Measurements from ENCODE around the gene RETREG3. TPM values are rescaled to one million over a fixed set of nuclear protein-coding genes. Genes with fewer than 3 reads are reported as not detected.
"Not testable (repeated sequence)": the region's sequence is repeated elsewhere in the genome, so short reads cannot be mapped to it uniquely, and the experiment has no call there.

The RETREG3 gene
- 10 to 100 TPM; 46.1 to 65.3 (median 56.0) TPM for polyA plus RNA-seq (ENCODE audit: insufficient read depth in 1 of 5, insufficient read length in 5 of 5, low replicate concordance in 1 of 5)
- long read RNA-seq, donor 1, transcript RETREG3-205 (8 exons, 1,632 nt): minor isoform, 5 of 17 reads
- long read RNA-seq, donor 1, transcript RETREG3-201 (9 exons, 3,759 nt): major isoform, 11 of 17 reads
- long read RNA-seq, donor 1, partial matches to known transcripts: 0 of 17 reads
- long read RNA-seq, donor 1, other reads (novel, unspliced or antisense): 0 of 17 reads
- long read RNA-seq, donor 2, partial matches to known transcripts: 0 of 7 reads
- long read RNA-seq, donor 2, other reads (novel, unspliced or antisense): 0 of 7 reads
- long read RNA-seq, donor 3, partial matches to known transcripts: 46 of 51 reads
- long read RNA-seq, donor 3, other reads (novel, unspliced or antisense): 0 of 51 reads
- long read RNA-seq, donor 4, transcript RETREG3-205 (8 exons, 1,632 nt): major isoform, 5 of 10 reads
- long read RNA-seq, donor 4, transcript RETREG3-201 (9 exons, 3,759 nt): major isoform, 5 of 10 reads
- long read RNA-seq, donor 4, partial matches to known transcripts: 0 of 10 reads
- long read RNA-seq, donor 4, other reads (novel, unspliced or antisense): 0 of 10 reads
- long read RNA-seq, donor 5, partial matches to known transcripts: 0 of 2 reads
- long read RNA-seq, donor 5, other reads (novel, unspliced or antisense): 0 of 2 reads
- long read RNA-seq, donor 6, transcript RETREG3-201 (9 exons, 3,759 nt): major isoform, 7 of 12 reads
- long read RNA-seq, donor 6, partial matches to known transcripts: 0 of 12 reads
- long read RNA-seq, donor 6, other reads (novel, unspliced or antisense): 0 of 12 reads
- long read RNA-seq, donor 7, transcript RETREG3-201 (9 exons, 3,759 nt): major isoform, 5 of 27 reads
- long read RNA-seq, donor 7, partial matches to known transcripts: 13 of 27 reads
- long read RNA-seq, donor 7, other reads (novel, unspliced or antisense): 8 of 27 reads
- long read RNA-seq, donor 8, partial matches to known transcripts: 0 of 2 reads
- long read RNA-seq, donor 8, other reads (novel, unspliced or antisense): 0 of 2 reads

GRCh38 chr17:42609182-42609813, at the start of gene RETREG3, which contains the start of gene TUBG1:
Gene RETREG3, minus strand, starts transcription at chr17:42609374. Its CDS starts 50 bp downstream, at chr17:42609324.
Gene TUBG1, plus strand, starts transcription at chr17:42609683. Its CDS starts 55 bp downstream, at chr17:42609738.
- peak; percentile 100 for DNase-seq

DNA sequence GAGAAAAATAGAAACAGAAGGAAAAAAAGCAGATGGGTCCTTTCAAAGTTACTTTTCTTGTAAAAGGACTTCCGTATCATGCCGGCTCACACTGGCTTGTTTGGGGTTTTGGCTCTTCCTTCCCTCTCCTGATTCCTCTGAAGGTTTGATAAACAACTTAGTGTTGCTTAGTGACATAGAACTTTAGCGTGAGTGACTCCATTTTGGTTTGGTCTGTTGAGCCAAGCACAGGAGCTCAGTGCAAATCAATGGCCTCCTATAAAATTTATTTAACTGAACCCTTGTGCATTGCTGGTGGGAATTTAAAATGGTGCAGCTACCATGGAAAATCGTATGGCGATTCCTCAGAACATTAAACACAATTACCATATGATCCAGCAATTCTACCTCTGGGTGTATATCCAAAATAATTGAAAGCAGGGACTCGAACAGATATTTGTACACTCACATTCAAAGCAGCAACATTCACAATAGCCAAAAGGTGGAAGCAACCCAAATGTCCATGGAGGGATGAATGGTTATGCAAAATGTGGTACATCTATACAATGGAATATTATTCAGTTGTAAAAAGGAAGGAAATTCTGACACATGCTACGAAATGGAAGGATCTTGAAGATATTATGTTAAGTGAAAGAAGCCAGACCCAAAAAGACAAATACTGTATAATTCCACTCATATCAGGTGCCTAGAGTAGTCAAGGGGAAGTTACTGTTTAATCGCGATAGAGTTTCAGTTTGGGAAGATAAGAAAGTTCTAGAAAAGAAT, 48.8 kb upstream of the RETREG3 start:
- DNase-seq: no peak

DNA sequence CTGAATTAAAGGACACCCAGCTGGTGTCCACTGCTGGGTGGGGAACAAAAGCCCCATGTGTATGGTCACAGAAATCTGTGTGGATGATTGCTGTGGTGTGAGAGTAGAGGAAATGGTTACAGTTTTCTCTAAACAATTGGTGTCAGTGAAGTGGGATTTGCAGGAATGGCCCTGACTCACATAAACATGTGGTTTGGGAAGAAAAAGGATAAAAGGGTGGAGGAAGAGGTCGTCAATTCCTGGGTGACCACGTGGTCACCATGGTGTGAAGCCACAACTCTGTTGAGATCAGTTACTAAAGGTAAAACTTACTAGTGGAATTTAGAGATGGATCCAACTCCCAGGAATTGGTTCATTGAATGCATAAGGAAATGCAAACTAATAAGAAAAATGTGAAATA, 46.4 kb upstream of the RETREG3 start:
- no peak for DNase-seq

DNA sequence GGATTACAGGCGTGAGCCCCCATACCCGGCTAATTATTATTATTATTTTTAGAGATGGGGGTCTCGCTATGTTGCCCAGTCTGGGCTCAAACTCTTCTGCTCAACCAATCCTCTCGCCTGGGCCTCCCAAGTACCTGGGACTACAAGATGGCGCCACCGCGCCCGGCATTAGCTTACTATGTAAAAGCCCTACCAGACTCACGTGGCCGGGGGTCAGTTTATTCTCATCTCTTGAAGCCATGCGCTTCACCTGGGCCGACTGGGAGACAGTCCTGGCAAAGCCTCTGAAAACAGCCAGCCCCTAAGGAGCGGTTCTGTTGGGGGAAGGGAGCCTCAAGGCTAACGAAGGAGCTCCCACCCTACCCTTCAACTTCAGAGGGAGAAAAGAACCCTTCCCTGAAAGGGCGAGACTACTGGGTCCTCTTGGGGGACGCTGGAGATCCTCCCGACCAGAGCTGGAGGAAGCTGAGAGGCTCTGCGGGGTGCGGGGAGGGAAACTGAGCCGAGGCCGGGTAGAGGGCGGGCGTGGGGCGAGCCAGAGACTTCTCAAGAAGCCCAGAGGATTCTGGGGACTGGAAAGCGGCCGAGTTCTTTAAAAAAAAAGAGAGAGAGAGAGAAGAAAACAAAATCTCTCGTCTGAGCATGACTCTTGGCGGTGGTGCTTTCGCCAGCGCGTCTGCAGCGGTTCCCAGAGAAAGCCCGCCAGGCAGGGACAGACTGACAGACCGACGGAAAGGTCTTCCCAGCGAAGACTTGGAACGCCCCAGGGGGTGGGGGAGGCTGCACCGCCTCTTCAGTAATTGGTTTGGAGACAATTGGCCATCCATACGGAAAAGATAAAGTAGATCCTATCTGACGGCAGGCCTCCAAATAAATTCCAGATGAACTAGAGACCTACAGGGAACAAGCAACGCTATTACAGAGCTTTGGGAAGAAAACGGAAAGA, 44.3 kb upstream of the RETREG3 start:
- DNase-seq: peak; percentile 77 to 86

- DNase-seq: no peak
Observed at GRCh38 chr17:42651392-42651791, 42.2 kb upstream of the RETREG3 start.

GRCh38 chr17:42647778-42648177, 38.6 kb upstream of the RETREG3 start:
- DNase-seq: no peak

DNA sequence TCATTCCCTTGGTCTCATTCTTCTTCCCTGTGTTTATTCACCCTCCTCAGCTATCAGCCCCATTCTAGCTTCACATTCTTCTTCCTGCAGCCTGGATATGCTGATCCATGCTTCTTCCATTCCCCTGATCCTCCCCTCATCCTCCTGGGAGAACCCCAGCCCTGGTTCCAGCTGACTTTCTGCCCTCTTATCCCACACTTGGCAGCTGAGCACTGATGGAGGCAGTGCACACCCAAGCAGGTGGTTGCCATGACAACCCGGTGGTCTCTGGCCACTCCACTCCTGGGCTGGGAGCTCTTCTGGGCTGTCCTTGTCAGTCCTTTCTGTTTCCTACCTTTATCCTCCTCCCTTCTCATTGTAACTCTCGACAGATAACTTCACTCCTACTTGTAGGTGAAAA, 33.2 kb upstream of the RETREG3 start:
- DNase-seq: no peak

DNA sequence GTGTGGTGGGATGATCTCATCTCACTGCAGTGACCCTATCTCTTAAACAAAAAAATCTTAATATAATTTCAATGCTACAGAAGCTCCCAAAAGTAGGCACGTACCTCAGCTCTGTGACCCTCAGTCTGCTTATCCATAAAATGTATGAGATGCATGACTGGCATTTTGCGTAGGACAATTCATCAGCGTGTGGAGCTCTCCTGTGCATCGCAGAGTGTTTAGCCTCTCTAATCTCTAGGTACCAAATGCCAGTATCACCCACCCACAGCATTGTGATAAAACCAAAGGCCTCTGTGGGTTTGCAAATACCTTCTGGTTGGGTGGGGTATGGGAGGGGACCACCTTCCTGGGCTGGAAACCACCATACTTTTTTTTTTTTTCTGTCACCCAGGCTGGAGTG, 30.9 kb upstream of the RETREG3 start:
- no peak for DNase-seq

GRCh38 chr17:42639525-42640113, 30.4 kb upstream of the RETREG3 start:
- no peak for DNase-seq

DNA sequence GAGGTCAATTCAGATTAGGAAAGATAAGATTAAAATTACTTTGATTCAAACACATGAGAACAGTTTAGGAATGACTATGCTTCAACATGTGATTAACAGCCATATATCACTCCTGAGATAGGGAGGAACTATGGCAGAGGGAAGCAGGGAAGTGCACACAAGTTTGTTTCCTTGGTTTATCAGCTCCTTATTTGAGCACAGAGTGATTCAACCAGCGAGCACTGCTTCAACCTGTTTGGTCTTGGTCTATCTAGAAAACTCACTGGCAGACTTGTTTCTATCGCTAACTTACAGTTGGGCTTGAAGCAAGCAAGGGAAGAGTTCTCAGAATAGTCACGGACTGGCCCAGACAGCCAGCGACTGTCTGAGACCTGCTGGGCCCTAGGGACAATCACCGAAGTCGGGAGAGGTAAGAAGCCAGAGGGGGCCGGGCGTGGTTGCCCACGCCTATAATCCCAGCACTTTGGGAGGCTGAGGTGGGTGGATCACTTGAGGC, 23.8 kb upstream of the RETREG3 start:
- DNase-seq: no peak

DNA sequence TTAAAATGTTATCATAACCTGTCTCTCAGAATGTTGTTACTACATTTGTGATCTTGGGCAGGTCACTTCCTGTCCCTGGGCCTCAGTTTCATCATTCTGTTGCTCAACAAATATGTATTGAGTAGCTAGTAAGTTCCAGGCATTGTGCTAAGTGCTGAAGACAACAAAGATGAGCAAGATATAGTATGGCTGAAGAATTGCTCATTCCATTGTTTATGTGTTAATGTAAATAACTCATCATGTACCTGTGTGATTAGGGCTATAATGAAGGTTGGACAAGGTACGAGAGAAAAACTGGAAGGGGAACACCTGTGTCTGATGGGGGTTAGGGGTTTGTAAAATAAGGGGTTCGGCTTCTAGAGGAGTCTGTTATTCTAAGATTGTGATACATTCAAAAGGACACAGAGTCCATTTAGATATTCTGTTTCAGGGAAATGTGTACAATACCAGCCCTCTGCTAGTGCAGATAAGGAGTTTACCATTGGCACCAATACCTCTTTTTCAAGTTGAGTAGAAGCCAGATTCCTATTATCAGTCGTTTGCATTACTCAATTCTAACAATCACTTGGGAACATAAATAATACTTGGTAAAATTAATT, 20.3 kb upstream of the RETREG3 start:
- no peak for DNase-seq

- not testable (repeated sequence) for DNase-seq
Observed at GRCh38 chr17:42627032-42627764, 18.0 kb upstream of the RETREG3 start.

DNA sequence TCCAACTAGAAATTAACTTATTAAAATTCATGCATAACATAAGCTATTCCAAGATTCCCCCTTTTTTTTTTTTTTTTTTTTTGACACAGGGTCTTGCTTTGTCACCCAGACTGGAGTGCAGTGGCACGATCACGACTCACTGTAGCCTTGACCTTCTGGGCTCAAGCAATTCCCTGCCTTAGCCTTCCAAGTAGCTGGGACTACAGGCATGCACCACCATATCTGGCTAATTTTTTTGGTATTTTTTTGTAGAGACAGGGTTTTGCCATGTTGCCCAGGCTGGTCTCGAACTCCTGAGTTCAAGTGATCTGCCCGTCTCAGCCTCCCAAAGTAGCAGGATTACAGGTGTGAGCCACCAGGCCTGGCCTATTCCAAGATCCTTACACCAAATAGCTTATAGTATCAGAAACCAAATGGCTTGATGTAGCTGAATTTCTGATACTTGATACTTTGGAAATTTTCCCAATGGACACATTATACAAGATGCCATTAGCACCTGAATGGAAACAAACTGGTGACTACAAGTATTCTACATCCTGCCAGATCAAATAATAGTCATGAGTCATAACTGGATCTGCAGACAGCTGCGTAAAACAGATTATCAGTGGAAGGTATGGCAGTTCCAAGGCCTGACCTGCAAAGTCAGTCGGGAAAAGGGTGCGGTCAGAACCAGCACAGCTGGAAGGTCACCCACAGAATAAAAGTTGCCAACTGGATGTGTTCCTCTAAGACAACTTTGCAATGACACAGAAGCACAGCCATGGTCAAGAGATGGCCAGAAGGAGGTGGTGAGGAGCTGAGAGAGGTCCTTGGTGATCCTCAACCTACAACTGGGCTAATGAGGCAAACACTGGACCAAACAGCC, 14.8 kb upstream of the RETREG3 start:
- DNase-seq: no peak

- no peak for DNase-seq
Observed at GRCh38 chr17:42623271-42623670, 14.1 kb upstream of the RETREG3 start.

DNA sequence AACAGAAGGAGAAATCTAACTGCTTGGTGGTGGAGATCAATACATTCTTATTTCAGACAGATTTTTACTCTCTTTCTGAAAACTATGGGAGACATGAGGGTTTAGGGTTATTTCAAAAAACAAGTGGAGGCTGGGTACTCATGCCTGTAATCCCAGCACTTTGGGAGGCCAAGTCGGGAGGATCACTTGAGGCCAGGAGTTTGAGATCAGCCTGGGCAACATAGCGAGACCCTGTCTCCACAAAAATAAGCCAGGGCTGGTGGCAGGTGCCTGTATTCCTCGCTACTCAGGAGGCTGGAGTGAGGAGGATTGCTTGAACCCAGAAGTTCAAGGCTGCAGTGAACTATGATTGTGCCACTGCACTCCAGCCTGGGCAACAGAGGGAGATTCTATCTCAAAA, 12.8 kb upstream of the RETREG3 start:
- DNase-seq: not testable (repeated sequence)

DNA sequence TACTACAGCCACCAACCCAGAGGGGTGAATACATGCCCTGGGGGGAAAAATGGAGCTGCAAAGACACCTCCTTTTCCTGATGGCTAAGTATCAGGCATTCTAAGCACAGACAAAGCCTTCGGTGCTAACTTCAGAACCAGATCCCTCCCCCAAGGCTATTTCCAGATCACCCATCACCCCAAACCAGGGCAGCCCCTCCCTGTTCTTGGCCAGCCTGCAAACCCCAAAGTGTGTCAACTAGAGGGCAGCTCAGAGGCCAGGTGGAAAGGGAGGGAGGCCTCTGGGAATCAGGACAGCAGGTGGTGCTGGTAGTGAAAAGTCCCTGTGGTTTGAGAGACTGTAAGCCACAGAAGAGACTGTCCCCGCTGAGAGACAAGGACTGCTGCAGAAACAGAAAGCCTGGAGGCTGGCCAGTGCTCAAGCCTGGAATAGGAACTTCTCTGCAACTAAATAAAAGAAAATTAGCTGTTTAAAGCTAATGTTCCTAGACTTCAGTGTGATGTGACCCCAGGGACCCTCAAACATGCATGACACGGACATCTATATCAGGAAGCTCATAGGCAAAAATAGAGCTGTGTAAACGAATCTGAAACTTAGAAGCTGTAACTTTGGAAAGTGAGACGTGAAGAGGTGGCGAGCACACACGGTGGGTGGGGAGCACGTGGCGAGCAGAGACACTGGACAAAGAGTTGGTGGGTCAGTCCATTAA, 9.4 kb upstream of the RETREG3 start:
- DNase-seq: no peak
